SK-N-SH treated with all-trans-retinoic acid at 6 μM for 48 hours (cell line): Measurements from ENCODE around the gene RPP25L.

Experiments
- ATAC-seq: fragments of 200-7000 bp; cut with Tn5 transposase; 3 replicates; pipeline ENCODE4 v1.9.1; 2020; ENCODE audit warnings: mild to moderate bottlenecking, moderate library complexity
- BACH2 ChIP-seq: fragments of 250-450 bp; sonication (Bioruptor Pico); IDR thresholded peaks from 2 replicates; pipeline ENCODE4 v1.9.0; 2021; ENCODE audit warnings: mild to moderate bottlenecking, borderline replicate concordance
- CREB5 ChIP-seq: fragments of 250-450 bp; sonication (Bioruptor Pico); IDR thresholded peaks from 2 replicates; pipeline ENCODE4 v1.5.1; 2020; ENCODE audit warnings: low read depth, mild to moderate bottlenecking, moderate library complexity
- CSDC2 ChIP-seq: fragments of 250-450 bp; sonication (Bioruptor Pico); IDR thresholded peaks from 2 replicates; pipeline ENCODE4 v1.5.0; 2020; ENCODE audit warnings: mild to moderate bottlenecking, moderate library complexity
- CSRNP3 ChIP-seq: fragments of 250-450 bp; sonication (Bioruptor Pico); IDR thresholded peaks from 2 replicates; pipeline ENCODE4 v1.5.1; 2021; ENCODE audit warnings: mild to moderate bottlenecking, moderate library complexity
- GLIS3 ChIP-seq: fragments of 250-450 bp; sonication (Bioruptor Pico); IDR thresholded peaks from 2 replicates; pipeline ENCODE4 v1.5.0; 2020; ENCODE audit warnings: mild to moderate bottlenecking, moderate library complexity
- ISL1 ChIP-seq: fragments of 250-450 bp; sonication (Bioruptor Pico); IDR thresholded peaks from 2 replicates; pipeline ENCODE4 v2.1.2; 2022; ENCODE audit warnings: mild to moderate bottlenecking, moderate library complexity
- OSR1 ChIP-seq: fragments of 250-450 bp; sonication (Bioruptor Pico); IDR thresholded peaks from 2 replicates; pipeline ENCODE4 v1.8.0; 2022; ENCODE audit warnings: moderate library complexity, mild to moderate bottlenecking, inconsistent platforms
- PATZ1 ChIP-seq: fragments of 250-450 bp; sonication (Bioruptor Pico); IDR thresholded peaks from 2 replicates; pipeline ENCODE4 v1.8.0; 2020; ENCODE audit warnings: mild to moderate bottlenecking, moderate library complexity, borderline replicate concordance
- PPARA ChIP-seq: fragments of 250-450 bp; sonication (Bioruptor Pico); IDR thresholded peaks from 2 replicates; pipeline ENCODE4 v1.5.0; 2020; ENCODE audit warnings: mild to moderate bottlenecking, borderline replicate concordance
- RARB ChIP-seq: fragments of 250-450 bp; sonication (Bioruptor Pico); IDR thresholded peaks from 2 replicates; pipeline ENCODE4 v1.8.0; 2021; ENCODE audit warnings: mild to moderate bottlenecking, moderate library complexity
- TCF4 ChIP-seq: fragments of 250-450 bp; sonication (Bioruptor Pico); IDR thresholded peaks from 2 replicates; pipeline ENCODE4 v1.8.0; 2021; ENCODE audit warnings: mild to moderate bottlenecking, moderate library complexity, borderline replicate concordance
- TOX ChIP-seq: fragments of 250-450 bp; sonication (Bioruptor Pico); IDR thresholded peaks from 2 replicates; pipeline ENCODE4 v1.8.0; 2021; ENCODE audit warnings: mild to moderate bottlenecking, moderate library complexity, borderline replicate concordance
- TSHZ2 ChIP-seq: fragments of 250-450 bp; sonication (Bioruptor Pico); IDR thresholded peaks from 2 replicates; pipeline ENCODE4 v1.5.0; 2020; ENCODE audit warnings: mild to moderate bottlenecking, moderate library complexity
- ZC3H10 ChIP-seq: fragments of 250-450 bp; sonication (Bioruptor Pico); IDR thresholded peaks from 2 replicates; pipeline ENCODE4 v1.5.1; 2021; ENCODE audit warnings: mild to moderate bottlenecking, moderate library complexity
- ZFP3 ChIP-seq: fragments of 250-450 bp; sonication (Bioruptor Pico); IDR thresholded peaks from 2 replicates; pipeline ENCODE4 v1.5.0; 2020; ENCODE audit warnings: mild to moderate bottlenecking, moderate library complexity
- ZFP30 ChIP-seq: fragments of 450-650 bp; formaldehyde crosslinking; IDR thresholded peaks from 2 replicates; pipeline ENCODE4 v1.5.0; 2022; ENCODE audit warnings: mild to moderate bottlenecking, moderate library complexity
- ZNF565 ChIP-seq: fragments of 450-650 bp; formaldehyde crosslinking; conservative IDR thresholded peaks from 2 replicates; pipeline ENCODE4 v1.5.0; 2020; ENCODE audit warnings: low read depth, mild to moderate bottlenecking, moderate library complexity
- ZNF70 ChIP-seq: fragments of 450-650 bp; formaldehyde crosslinking; IDR thresholded peaks from 2 replicates; pipeline ENCODE4 v1.5.0; 2020; ENCODE audit warnings: mild to moderate bottlenecking, moderate library complexity

RPP25L gene

DNA sequence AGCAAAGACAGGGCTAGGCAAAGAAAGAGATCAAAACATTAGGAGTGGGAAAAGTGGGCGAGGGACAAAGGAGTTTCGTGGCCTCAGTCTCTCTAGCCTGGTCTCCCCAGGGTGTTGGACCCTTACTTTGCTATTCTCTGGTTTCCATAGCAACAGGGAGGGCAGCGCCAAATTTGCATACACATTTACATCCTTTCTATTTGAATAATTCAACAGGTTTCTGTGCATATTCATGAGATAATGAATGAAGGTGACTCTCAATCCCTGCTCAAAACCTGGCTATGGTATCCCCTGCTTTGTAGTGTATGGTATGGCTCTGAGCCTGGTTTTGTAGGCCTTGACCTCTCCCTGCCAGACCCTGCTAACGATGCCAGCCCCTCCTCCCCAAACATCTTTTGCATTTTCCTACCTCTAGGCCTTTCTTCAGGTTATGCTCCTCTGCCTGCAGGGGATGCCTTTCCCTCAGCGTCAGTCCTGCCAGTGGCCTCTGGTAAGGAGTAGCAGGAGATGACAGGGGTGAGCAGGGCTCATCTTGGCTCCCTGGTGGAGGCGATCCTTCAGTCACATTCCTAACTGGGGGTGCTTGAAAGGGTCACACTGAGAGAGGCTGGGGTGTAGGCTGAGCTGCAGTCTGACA is 9.8 kb downstream of the RPP25L start (continued):
- TF ChIP-seq PATZ1 (CRISPR knock-in tag) (no peak), ZFP30 (no peak)

DNA sequence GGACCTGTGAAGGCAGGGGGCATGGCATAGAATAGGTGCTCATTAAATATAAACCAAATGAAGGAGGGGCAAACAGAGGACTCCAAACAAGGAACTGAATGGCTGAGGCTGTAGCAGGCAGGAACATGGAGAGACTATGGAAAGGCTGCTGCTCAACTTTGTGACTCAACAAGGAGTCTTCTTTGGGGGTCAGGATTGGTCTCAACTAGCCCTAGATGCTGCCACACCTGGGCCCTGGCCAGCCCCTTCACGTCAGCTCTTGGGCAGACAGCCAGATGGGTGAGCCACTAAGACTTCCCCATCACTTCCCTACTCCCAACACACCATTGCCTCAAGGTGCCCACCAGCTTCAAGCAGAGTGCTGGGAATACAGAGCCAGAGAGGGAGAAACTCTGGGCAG is 11.0 kb downstream of the RPP25L start:
- TF ChIP-seq ISL1 (CRISPR knock-in tag) (no peak), ZNF70 (CRISPR knock-in tag) (no peak), BACH2 (CRISPR knock-in tag) (no peak), OSR1 (no peak), GLIS3 (CRISPR knock-in tag) (no peak), CREB5 (CRISPR knock-in tag) (no peak), TSHZ2 (CRISPR knock-in tag) (no peak), ZC3H10 (CRISPR knock-in tag) (no peak), RARB (CRISPR knock-in tag) (no peak), TOX (CRISPR knock-in tag) (no peak), PPARA (no peak), ZFP30 (no peak), CSRNP3 (CRISPR knock-in tag) (no peak)
- ATAC-seq = no peak

DNA sequence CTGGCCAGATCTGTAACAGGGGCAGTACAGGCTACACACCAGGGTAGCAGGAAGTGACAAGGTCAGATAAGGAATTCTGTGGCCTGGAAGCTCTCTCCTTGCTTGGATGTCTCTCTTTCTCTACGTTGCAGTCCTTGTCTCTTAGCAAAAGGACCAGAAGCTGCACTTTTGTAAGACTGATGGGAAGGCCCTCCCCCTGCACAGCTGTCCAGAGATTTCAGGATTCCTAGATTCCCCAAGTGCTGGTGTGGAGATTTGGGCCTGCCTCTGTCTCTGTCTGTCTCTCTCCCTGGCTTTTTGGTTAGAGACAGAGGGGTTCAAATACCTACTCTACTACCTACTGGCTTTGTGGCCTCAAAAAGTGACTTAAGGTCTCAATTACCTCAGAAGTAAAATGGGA is 12.4 kb downstream of the RPP25L start:
- ATAC-seq = no peak
- TF ChIP-seq GLIS3 (CRISPR knock-in tag) (no peak), PPARA (no peak), ZNF565 (CRISPR knock-in tag) (no peak), PATZ1 (CRISPR knock-in tag) (no peak), ISL1 (CRISPR knock-in tag) (no peak), ZFP3 (CRISPR knock-in tag) (no peak), CSRNP3 (CRISPR knock-in tag) (no peak), OSR1 (no peak), BACH2 (CRISPR knock-in tag) (no peak), CSDC2 (CRISPR knock-in tag) (no peak), TCF4 (CRISPR knock-in tag) (no peak), RARB (CRISPR knock-in tag) (no peak)
